Hypothalamus (tissue), 51 donors: ENCODE measurements around the gene ANGPTL2.
A peak's percentile ranks its signal among the peaks of the same experiment; 100 is the strongest.

Experiments used
- DNase-seq, 51 donors: peaks; one replicate each; lab custom pipeline; 2025; lab: John Stamatoyannopoulos, UW

The ANGPTL2 gene

GRCh38 chr9:127121628-127122175 lies 733 bp downstream of the ANGPTL2 start:
- DNase-seq, result peak in 5 of 51 donors; percentile 47 to 69 (median 56)

- no peak for DNase-seq
These were observed 3.1 kb downstream of the ANGPTL2 start for GRCh38 chr9:127119320-127119709.

DNA sequence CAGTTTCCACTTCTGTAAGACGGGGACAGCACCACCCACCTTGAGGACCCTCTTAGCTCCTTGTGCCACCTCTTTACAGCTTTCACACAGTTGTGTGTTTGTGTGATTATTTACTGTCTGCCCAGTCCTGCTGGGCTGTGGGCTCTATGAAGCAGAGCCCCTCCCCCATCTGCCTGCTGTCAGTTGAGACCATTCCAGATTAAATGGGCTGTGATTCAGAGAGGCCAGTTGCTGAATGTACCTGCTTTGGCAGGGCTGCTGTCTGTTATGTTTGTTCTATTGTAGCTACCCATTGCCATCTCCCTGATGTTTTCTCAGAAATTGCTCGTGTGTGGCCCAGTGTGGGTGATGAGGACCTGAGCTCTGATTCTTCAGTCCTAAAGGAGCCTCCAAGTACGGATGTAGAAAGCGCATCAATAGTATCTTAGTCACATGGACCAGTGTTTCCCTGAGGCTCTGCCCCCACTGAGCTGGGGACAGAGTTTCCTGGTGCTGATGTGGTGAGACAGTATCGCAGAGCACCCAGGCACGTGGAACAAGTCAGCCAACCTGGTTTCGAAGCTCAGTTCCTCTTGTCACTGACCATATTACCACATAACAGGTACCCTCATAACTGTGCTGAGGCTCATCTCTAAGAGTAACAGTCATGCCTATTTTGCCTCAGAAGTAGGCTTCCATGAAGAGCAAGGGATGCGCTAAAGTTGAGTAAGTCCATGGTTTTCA lies 3.7 kb downstream of the ANGPTL2 start:
- DNase-seq, result no peak

DNA sequence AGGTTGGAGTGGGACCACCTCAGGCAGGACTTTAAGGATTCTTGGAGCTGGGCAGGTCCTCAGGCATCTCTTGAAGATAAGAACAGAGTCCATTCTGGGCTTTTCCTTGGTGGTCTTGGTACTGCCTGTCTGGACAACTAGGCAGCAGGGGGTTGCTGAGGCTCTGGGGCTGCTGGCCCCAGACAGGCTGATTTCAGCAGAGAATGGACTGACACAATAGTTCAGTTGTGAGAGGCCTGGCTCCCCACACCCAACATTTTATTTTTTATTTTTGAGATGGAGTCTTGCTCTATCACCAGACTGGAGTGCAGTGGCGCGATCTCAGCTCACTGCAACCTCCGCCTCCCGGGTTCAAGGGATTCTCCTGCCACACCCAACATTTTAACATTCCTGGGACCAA lies 4.6 kb downstream of the ANGPTL2 start:
- no peak for DNase-seq

DNA sequence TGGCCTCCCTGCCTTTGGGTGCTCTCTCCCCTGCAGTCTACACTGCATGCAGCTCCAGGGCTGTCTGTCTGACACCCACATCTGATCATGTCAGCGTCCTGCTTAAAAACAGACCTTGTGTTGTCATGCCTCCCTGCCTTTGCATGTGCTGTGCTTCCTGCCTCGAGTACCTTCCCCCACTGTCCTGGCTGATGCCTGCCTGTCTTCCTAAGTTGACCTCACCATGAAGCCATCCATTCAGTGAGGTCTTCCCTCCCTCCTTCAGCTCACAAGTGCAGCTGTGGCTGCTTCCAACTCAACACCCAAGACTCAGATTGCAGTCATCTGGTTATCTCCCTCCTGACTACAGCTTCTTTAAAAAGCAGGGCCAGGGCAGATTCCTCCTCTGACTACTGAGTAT lies 5.5 kb downstream of the ANGPTL2 start:
- no peak for DNase-seq

DNA sequence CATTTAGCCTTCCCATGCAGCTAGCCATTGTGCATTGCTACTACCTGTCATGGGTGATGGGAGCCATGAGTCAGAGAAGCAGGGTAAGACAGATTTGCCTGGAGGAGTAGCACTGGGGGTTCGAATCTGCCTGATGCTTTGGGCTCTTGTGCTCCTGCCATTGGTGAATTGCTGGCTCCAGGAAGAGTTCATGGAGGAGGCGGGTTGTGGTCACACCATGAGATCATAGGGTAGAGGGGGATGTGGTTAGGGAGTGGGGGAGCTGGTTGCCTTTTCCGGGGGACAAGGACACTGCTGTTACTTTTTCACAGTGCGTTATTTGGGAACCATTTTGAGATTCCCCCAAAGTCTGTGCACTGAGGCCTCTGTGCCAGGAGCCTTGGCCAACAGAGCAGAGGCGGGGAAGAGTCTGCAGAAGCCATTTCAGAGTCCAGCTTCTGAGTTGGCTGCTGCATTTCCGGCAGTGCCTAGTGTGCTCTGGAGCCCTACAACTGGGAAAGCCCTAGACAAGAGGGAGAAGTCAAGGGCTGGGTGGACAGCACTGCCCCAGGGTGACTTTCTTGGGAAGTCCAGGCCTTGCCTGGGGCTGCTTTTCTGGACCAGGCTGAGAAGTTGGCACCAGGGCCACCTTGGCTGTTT lies 6.2 kb downstream of the ANGPTL2 start:
- no peak for DNase-seq

GRCh38 chr9:127114606-127115005 lies 7.8 kb downstream of the ANGPTL2 start:
- DNase-seq, result peak in 1 of 51 donors; percentile 39

DNA sequence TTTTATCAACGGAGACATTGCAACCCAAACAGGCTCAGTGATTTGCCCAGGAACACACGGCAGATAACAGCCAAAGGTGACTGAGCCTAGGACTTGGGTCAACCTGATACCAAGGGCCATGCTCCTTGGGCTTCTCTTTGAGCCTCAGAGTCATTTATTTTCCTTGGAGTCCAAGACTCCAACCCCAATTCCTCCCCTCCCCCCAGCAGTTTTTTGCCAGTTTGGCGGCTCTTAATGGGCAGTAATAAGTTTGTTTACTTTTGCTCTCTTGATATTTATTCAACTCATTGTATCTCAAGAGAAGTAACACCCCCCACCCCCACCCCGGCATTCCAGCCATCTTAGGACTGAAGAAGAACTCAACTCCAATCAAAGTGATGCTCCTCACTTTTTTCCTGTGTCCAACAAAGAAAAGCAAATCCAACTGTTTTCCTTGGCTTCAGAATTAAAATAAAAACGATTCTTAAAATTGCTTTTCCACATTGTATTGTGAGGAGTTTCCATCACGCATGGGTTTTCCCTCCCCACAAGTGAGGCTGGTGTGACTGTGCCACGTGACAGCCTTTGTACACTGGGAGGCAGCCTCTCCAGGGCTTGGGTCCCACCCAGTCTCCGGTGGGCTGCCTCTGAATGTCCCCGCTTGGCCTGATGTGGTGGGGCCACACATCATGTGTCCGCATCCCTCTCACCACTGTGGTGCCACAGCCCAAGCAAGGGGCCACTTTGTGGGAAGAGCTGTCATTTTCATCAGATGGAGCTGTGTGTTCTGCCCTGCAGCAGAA lies 9.1 kb downstream of the ANGPTL2 start:
- no peak for DNase-seq

GRCh38 chr9:127112735-127113161 lies 9.7 kb downstream of the ANGPTL2 start:
- no peak for DNase-seq

DNA sequence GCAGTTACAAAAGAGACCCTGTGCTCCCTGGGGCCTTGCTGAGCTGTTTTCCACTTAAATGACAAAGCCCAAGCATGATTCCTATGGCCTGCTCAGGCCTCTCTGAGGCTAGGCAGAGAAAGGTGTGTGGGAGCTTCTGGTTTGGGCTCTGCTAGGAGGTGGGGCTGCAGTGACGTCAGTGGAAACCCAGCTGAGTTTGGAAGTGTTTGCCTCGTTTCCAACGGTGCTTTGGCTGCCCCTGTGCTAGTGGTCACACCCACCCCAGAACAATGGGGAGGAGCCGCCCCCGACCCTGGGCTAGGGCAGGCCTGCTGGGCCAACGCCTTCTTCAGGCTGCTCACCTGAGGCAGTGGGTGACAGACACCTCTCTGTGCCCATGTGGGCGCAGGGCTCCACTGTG lies 10.4 kb downstream of the ANGPTL2 start:
- DNase-seq, result peak in 2 of 51 donors; percentile 12 to 24

DNA sequence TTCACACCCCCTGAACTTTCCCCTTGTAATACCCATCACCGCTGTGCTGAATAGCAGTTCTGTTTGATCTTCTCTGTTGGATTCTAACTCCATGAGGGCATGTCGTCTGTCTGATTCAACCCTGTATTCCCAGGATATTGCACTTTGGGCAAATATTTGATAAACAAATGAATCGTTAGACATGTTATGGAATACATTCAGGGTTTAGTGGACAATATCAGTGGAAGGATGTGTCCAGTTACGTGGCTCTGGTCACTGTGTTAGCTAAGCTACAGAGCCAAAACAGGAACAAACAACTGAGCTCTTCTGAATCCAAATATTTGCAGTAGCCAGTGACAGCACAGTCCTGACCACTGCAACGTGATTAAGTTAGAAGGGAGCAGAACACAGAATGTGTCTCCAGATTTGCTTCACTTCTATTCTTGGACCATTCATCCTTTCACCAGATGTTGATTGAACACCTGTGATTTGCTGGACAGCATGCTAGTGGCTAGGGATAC lies 13.2 kb downstream of the ANGPTL2 start:
- no peak for DNase-seq

DNA sequence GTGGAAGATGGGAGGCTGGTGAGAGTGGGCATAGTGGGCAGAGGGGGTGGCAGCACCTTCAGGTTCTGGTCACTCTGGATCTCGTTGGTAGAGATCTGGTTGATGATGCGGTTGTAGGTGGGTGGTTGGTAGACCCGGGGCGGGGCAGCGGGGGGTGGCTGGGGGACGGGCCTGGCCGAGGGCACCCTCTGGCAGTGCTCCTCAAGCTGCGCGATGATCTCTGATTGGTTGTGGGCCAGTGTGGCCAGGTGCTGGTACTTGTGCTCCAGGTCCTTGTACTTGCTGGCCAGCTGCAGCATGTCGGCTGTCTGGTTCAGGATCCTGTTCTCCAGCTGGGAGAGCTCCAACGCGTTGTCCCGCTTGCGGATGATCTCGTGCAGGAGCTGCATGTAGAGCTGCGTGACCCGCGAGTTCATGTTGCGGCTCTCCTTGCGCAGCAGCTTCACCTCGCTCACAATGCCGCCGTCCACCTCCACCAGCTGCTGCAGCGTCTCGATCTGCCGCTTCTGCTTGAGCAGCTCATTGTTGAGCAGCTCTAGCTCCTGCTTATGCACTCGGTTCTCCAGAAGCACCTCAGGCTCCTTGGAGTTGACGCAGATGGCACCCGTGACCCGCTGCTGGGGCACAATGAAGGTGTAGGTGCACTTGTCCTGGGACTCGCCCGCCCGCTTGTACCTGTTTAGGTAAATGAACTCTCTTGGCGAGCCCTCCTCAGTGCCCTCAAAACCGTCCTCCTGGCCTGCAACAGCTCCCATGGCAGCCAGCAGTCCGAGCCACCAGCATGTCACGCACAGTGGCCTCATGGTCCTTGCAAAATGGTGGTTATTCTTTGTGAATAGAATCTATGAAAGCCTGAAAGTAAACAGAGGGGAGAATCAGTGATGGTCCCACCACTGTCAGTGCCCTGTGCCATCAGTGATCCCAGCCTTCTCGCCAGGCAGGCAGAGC lies 14.2 kb downstream of the ANGPTL2 start:
- DNase-seq, result peak in 1 of 51 donors; percentile 18

DNA sequence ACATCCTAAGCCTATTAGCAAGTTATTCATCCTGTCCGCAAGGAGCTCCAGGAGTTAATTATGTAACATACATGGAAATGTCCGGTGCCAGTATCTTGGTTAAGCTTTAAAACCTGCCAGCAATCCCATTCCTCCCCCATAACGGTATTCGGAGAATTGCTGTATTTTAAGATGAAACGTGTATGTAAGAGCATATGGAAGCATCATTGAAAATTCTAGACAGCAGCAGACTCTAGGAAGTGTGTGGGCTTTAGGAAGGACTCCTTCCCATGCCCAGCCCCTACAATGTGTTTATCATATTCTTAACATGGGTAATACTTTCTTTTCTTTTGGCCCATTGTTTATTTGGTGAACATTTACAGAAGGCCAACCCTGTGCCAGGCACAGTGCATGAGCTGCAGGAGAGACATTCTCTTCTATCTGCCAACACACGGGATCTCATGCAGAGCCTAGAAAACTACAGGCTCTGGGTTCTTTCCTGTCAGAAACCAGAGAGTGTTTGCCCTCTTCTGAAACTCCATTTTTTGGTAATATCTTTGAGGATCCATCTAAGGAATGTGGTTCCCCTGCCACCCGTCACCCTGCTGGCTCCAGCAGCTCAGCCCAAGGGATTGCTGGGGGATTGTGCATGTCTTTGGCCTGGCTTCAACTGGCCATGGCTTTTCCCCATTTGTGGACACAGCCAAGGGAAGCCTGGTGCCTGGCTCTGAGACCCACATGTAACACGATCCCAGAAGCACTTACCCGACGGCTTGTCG lies 15.1 kb downstream of the ANGPTL2 start:
- peak in 4 of 51 donors; percentile 18 to 35 (median 31) for DNase-seq

- no peak for DNase-seq
These were observed 16.0 kb downstream of the ANGPTL2 start for GRCh38 chr9:127106466-127106855.

DNA sequence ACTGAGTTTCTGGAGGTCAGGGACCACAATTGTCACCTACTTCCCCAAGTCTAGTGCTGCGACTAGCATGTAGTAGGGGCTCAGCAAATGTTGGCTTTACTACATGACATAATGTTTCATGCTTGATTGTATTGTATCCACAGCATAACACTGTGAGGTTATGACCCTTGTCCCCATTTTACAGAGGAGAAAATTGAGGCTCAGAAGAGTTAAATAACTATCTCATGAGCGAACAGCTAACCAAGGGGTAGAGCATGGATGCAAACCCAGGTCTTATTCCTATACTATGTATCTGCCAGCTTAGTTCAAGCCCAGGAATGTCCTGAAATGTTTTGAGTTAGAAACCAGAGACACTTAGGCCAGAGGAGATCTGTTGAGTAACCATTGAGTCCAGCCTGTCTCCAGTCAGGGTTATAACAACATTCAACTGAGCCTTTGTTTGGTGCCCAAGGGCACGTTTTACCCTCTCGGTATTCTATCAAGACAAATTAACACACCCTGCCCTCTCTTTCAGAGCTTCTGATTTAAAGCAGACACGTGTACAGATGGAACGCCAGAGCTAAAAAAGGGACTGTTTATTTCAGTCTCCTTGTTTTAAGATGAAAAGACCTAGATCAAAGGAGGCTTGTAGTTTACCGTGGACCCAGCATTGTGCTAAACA lies 16.5 kb downstream of the ANGPTL2 start:
- no peak for DNase-seq

DNA sequence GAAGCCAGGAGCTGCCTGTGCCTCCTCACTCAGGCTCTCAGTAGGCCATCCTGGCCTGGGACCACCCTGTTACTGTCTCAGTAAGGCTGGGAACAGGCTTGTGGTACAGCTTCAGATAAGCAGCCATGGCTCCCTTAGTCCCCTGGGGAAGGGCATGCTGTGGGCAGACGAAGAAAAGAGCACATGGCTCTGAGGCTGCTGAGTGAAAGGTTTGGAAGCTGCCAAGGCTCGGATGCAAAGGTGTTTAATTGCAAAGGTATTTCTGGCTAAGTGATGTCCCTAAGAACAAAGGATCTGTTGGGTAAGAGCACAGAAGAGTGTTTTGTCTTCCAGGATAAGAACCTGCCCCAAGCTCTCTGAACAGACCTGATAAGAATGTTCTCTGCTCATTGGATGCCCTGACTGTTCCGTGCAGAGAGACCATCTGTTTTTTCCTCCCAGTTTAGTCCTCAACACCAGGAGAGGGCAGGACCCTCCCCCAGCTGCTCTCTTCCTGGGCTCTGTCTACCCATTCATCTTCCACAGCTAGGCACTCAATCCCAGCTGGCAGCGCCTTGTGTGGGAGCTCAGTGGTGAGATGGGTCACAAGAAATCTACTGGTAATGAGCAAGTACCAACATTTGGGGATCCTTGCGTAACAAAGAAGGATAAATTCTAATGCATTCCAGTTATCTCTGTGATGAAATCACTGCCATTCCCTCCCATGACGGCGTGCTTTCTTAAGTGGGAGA lies 17.7 kb downstream of the ANGPTL2 start:
- no peak for DNase-seq

DNA sequence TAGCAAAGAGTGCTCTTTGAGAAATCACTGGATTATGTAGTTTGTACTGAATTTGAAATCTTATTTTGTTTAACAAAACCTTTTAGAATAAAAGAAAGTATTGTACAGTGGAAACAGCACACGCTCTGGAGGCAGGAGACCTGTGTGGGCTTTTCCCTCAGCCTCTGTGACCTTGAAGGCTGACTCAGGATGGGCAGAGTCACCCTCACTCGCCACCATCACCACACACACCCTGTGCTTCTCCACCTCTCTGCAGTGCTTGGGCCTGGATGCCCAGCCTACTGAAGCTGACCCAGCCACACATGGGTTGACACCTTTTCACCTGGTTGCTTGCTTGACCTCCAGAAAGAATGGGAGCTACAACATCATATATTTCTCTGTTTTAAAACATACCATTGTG lies 19.6 kb downstream of the ANGPTL2 start:
- DNase-seq, result no peak

- no peak for DNase-seq
These were observed 20.3 kb downstream of the ANGPTL2 start for GRCh38 chr9:127102176-127102575.
